HFFc6 (cell line): Measurements from ENCODE around the gene SNRNP70. TPM values are rescaled to one million over a fixed set of nuclear protein-coding genes. Genes with fewer than 3 reads are reported as not detected.
A peak's percentile ranks its signal among the peaks of the same experiment; 100 is the strongest.

Experiments
- DNase-seq: peaks from one replicate; pipeline ENCODE4 v3.0.0-alpha.2; 2018
- H3K27ac Mint-ChIP-seq: 2 replicates; pipeline ENCODE4 v1.8.0; 2020; ENCODE audit warnings: mild to moderate bottlenecking, mixed read lengths
- H3K27me3 Mint-ChIP-seq: 2 replicates; pipeline ENCODE4 v1.8.0; 2021; ENCODE audit warnings: mild to moderate bottlenecking, moderate library complexity, mixed read lengths; ENCODE audit not compliant: insufficient read depth
- H3K36me3 Mint-ChIP-seq: 2 replicates; pipeline ENCODE4 v1.8.0; 2021; ENCODE audit warnings: low read depth, mixed read lengths
- H3K4me1 Mint-ChIP-seq: 2 replicates; pipeline ENCODE4 v1.8.0; 2020; ENCODE audit warnings: low read depth, mixed read lengths
- H3K4me3 Mint-ChIP-seq: 2 replicates; pipeline ENCODE4 v1.8.0; 2020; ENCODE audit warnings: mild to moderate bottlenecking, moderate library complexity, mixed read lengths
- H3K9me3 Mint-ChIP-seq: 2 replicates; pipeline ENCODE4 v1.8.0; 2020; ENCODE audit warnings: mild to moderate bottlenecking, mixed read lengths
- total RNA-seq, 6 experiments: library from RNA; stranded (reverse); fragmentation: NEBNext Ultra II Directional; extraction: Animal tissue kit (Norgen Biotek cat#: 25700); gene quantifications; 2 replicates in 1 of 6; 3 replicates in 5 of 6; pipeline ENCODE4 v1.2.3, GENCODE V29; 2021
- TF ChIP-seq, protein P1 (sequence below): fragments of 200-600 bp; sonication (generic); IDR thresholded peaks from 2 replicates; pipeline ENCODE4 v1.5.0; 2021; ENCODE audit warnings: antibody characterized with exemption, mild to moderate bottlenecking

SNRNP70 gene
- total RNA-seq, 6 experiments from 2014 or later, result 134 to 164 (median 156) TPM

- Mint-ChIP-seq H3K4me1 (peaks cover 17% of the 10 kb centered on the region), H3K27ac (peak overlapping the region; percentile 51; the same call in 1 of the 2 replicates), H3K4me3 (no peak overlapping the region), H3K36me3 (peaks cover 43% of the 10 kb centered on the region), H3K27me3 (peaks cover 11% of the 10 kb centered on the region), H3K9me3 (no peaks in the 10 kb centered on the region)
- TF ChIP-seq, protein P1, sequence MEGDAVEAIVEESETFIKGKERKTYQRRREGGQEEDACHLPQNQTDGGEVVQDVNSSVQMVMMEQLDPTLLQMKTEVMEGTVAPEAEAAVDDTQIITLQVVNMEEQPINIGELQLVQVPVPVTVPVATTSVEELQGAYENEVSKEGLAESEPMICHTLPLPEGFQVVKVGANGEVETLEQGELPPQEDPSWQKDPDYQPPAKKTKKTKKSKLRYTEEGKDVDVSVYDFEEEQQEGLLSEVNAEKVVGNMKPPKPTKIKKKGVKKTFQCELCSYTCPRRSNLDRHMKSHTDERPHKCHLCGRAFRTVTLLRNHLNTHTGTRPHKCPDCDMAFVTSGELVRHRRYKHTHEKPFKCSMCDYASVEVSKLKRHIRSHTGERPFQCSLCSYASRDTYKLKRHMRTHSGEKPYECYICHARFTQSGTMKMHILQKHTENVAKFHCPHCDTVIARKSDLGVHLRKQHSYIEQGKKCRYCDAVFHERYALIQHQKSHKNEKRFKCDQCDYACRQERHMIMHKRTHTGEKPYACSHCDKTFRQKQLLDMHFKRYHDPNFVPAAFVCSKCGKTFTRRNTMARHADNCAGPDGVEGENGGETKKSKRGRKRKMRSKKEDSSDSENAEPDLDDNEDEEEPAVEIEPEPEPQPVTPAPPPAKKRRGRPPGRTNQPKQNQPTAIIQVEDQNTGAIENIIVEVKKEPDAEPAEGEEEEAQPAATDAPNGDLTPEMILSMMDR, result no peak
- DNase-seq, result no peak
These were observed 19.1 kb downstream of the SNRNP70 start for GRCh38 chr19:49104229-49104864.

- peak overlapping the region; percentile 70; the same call in 1 of the 2 replicates for H3K27ac Mint-ChIP-seq
- no peak overlapping the region; the same call in 1 of the 2 replicates for H3K4me3 Mint-ChIP-seq
- DNase-seq, result peak; percentile 33
- TF ChIP-seq, protein P1, result peak; percentile 94
- H3K4me1 Mint-ChIP-seq, result peaks cover 39% of the 10 kb centered on the region
- H3K27me3 Mint-ChIP-seq, result peaks cover 11% of the 10 kb centered on the region
- peaks cover 32% of the 10 kb centered on the region for H3K36me3 Mint-ChIP-seq
- no peaks in the 10 kb centered on the region for H3K9me3 Mint-ChIP-seq
These were observed 21.4 kb downstream of the SNRNP70 start for GRCh38 chr19:49106648-49107135.

DNA sequence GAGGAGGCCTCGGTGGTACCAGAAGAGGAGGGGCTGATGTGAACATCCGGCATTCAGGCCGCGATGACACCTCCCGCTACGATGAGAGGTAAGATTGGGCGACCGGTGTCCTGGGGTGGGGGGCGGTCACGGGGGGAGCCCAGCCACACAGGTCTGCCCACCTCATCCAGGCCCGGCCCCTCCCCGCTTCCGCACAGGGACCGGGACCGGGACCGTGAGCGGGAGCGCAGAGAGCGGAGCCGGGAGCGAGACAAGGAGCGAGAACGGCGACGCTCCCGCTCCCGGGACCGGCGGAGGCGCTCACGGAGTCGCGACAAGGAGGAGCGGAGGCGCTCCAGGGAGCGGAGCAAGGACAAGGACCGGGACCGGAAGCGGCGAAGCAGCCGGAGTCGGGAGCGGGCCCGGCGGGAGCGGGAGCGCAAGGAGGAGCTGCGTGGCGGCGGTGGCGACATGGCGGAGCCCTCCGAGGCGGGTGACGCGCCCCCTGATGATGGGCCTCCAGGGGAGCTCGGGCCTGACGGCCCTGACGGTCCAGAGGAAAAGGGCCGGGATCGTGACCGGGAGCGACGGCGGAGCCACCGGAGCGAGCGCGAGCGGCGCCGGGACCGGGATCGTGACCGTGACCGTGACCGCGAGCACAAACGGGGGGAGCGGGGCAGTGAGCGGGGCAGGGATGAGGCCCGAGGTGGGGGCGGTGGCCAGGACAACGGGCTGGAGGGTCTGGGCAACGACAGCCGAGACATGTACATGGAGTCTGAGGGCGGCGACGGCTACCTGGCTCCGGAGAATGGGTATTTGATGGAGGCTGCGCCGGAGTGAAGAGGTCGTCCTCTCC lies 22.6 kb downstream of the SNRNP70 start:
- Mint-ChIP-seq H3K4me1 (peaks cover 39% of the 10 kb centered on the region), H3K27me3 (peaks cover 11% of the 10 kb centered on the region), H3K36me3 (peaks cover 32% of the 10 kb centered on the region), H3K27ac (no peak overlapping the region), H3K9me3 (no peaks in the 10 kb centered on the region), H3K4me3 (no peak overlapping the region)
- TF ChIP-seq, protein P1, result no peak
- DNase-seq, result no peak

GRCh38 chr19:49109051-49109450 lies 23.8 kb downstream of the SNRNP70 start:
- H3K27ac Mint-ChIP-seq, result peak overlapping the region; percentile 24; the same call in 1 of the 2 replicates
- peaks cover 11% of the 10 kb centered on the region for H3K27me3 Mint-ChIP-seq
- TF ChIP-seq, protein P1, result no peak
- DNase-seq, result no peak
- H3K36me3 Mint-ChIP-seq, result peaks cover 32% of the 10 kb centered on the region
- no peaks in the 10 kb centered on the region for H3K9me3 Mint-ChIP-seq
- H3K4me3 Mint-ChIP-seq, result no peak overlapping the region
- peaks cover 50% of the 10 kb centered on the region for H3K4me1 Mint-ChIP-seq

DNA sequence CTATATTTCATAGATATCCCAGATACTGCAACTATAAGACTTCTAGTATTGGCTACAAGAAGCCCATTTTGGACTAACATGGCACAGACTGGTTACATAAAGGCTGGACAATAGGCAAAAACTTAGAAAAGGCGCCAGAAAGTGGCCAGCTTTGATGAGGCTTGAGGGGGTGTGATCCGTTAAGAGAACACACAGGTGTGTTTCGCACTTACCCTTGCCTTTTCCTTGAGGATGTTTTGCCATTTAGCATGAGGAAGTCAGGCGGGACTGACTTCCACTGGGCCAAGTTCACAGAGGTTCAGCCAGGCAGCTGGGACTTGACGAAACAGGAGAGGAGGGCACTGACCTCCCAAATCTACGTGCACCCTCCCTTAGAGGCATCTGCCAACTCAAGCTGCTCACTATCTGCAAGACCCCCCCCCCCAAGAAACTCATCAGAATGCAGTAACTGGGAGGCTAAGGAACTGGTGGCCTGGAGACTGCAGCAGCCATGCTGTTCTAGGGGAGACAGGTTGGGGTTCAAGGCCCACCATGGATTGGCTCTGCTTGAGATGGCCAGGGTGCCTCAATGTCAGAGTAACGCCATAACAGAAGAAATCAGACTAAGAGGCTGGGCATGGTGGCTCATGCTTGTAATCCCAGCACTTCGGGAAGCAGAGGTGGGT lies 24.4 kb downstream of the SNRNP70 start:
- DNase-seq, result no peak
- peaks cover 31% of the 10 kb centered on the region for H3K36me3 Mint-ChIP-seq
- TF ChIP-seq, protein P1, result no peak
- no peak overlapping the region for H3K4me3 Mint-ChIP-seq
- no peaks in the 10 kb centered on the region for H3K9me3 Mint-ChIP-seq
- H3K4me1 Mint-ChIP-seq, result peaks cover 50% of the 10 kb centered on the region
- peaks cover 9% of the 10 kb centered on the region for H3K27me3 Mint-ChIP-seq
- peak overlapping the region; percentile 72 for H3K27ac Mint-ChIP-seq
